B cell (primary cell): ENCODE data around the gene KIAA0408. TPM values are rescaled to one million over a fixed set of nuclear protein-coding genes. Genes with fewer than 3 reads are reported as not detected.
A peak's percentile ranks its signal among the peaks of the same experiment; 100 is the strongest.
"Not testable (repeated sequence)": the region's sequence is repeated elsewhere in the genome, so short reads cannot be mapped to it uniquely, and the experiment has no call there.

ENCODE experiments used
- ATAC-seq: fragments of 200-7000 bp; cut with Tn5 transposase; one replicate; pipeline ENCODE4 v1.10.0; 2021; ENCODE audit warnings: low read depth, mild to moderate bottlenecking, moderate number of reproducible peaks, moderate library complexity
- CTCF ChIA-PET: fragments of 350-600 bp; sonication (Branson Sonifier 250); formaldehyde crosslinking; loops from one replicate; lab custom pipeline; 2021; ENCODE audit warnings: antibody characterized with exemption, inconsistent platforms; lab: Charles Lee
- POLR2A ChIA-PET: fragments of 350-600 bp; sonication (Branson Sonifier 250); formaldehyde crosslinking; loops from one replicate; lab custom pipeline; 2021; ENCODE audit warnings: antibody characterized with exemption; lab: Charles Lee
- DNase-seq: peaks from one replicate; pipeline ENCODE4 v3.0.0; 2013
- H2AFZ ChIP-seq: 2 replicates; pipeline ENCODE4 v1.6.1; 2012; ENCODE audit warnings: mild to moderate bottlenecking, low read depth, low read length; ENCODE audit not compliant: insufficient read depth, poor library complexity, severe bottlenecking
- H3K27ac ChIP-seq, 2 donors: 1 replicate in 1 of 2; 2 replicates in 1 of 2; pipeline ENCODE4 v1.5.1; 2012 to 2013; ENCODE audit warnings: low read length in 2 of 2, mild to moderate bottlenecking in 2 of 2, moderate library complexity in 1 of 2
- H3K27me3 ChIP-seq, 4 experiments: fragments of 200-600 bp in 1 of 4; sonication (generic) in 1 of 4; replicated peaks in 1 of 4; 1 replicate in 2 of 4; 2 replicates in 2 of 4; pipeline versions ENCODE4 v1.6.1 to v1.7.0; 2013 to 2016; ENCODE audit warnings: low read length in 3 of 4, mild to moderate bottlenecking in 2 of 4, mixed read lengths in 1 of 4, moderate library complexity in 1 of 4; ENCODE audit not compliant: insufficient read depth in 4 of 4, control insufficient read depth in 3 of 4; ENCODE audit errors: control extremely low read depth in 1 of 4
- H3K36me3 ChIP-seq, 2 experiments: replicated peaks in 1 of 2; 1 replicate in 1 of 2; 2 replicates in 1 of 2; pipeline versions ENCODE4 v1.6.1 to v1.7.1; 2013; ENCODE audit warnings: low read length in 1 of 2; ENCODE audit not compliant: insufficient read depth in 2 of 2, control insufficient read depth in 1 of 2; ENCODE audit errors: control extremely low read depth in 1 of 2, extremely low read depth in 1 of 2
- H3K4me1 ChIP-seq, 2 donors: fragments of 200-600 bp in 1 of 2; sonication (generic) in 1 of 2; 1 replicate in 1 of 2; 2 replicates in 1 of 2; pipeline versions ENCODE4 v1.5.1 to v1.6.1; 2013 to 2017; ENCODE audit warnings: low read length in 2 of 2; ENCODE audit not compliant: control insufficient read depth in 2 of 2, insufficient read depth in 2 of 2
- H3K4me2 ChIP-seq: replicated peaks from 2 replicates; pipeline ENCODE3; 2012; ENCODE audit warnings: mild to moderate bottlenecking, low read depth, low read length; ENCODE audit not compliant: poor library complexity, severe bottlenecking
- H3K4me3 ChIP-seq, 5 experiments: fragments of 200-600 bp in 1 of 5; sonication (generic) in 1 of 5; 1 replicate in 3 of 5; 2 replicates in 2 of 5; pipeline versions ENCODE4 v1.5.1 to v1.7.0; 2011 to 2016; ENCODE audit warnings: low read length in 4 of 5, mild to moderate bottlenecking in 4 of 5, low read depth in 2 of 5, control low read depth in 1 of 5, moderate library complexity in 1 of 5; ENCODE audit not compliant: insufficient read depth in 1 of 5; ENCODE audit errors: control extremely low read depth in 1 of 5, extremely low read depth in 1 of 5
- H3K79me2 ChIP-seq: fragments of 200-600 bp; sonication (generic); one replicate; pipeline ENCODE4 v1.6.0; 2016; ENCODE audit warnings: low read length; ENCODE audit not compliant: control insufficient read depth, insufficient read depth
- H3K9ac ChIP-seq: fragments of 200-600 bp; sonication (generic); 2 replicates; pipeline ENCODE4 v1.6.1; 2017; ENCODE audit warnings: mild to moderate bottlenecking, low read length, moderate library complexity
- H3K9me3 ChIP-seq, 3 donors: one replicate each; pipeline versions ENCODE4 v1.6.1 to v1.7.1; 2013; ENCODE audit warnings: low read length in 2 of 3; ENCODE audit not compliant: control insufficient read depth in 2 of 3, insufficient read depth in 1 of 3; ENCODE audit errors: control extremely low read depth in 1 of 3
- H4K20me1 ChIP-seq: 2 replicates; pipeline ENCODE4 v1.6.0; 2012; ENCODE audit warnings: mild to moderate bottlenecking, low read length; ENCODE audit not compliant: insufficient read depth, control insufficient read depth, poor library complexity, severe bottlenecking
- H3K27ac Mint-ChIP-seq: one replicate; pipeline ENCODE4 v1.8.0; 2021; ENCODE audit warnings: mixed read lengths
- H3K27me3 Mint-ChIP-seq: one replicate; pipeline ENCODE4 v1.8.0; 2021; ENCODE audit warnings: mixed read lengths
- H3K4me1 Mint-ChIP-seq: one replicate; pipeline ENCODE4 v1.8.0; 2021; ENCODE audit warnings: mixed read lengths
- H3K4me3 Mint-ChIP-seq: one replicate; pipeline ENCODE4 v1.8.0; 2021; ENCODE audit warnings: mixed read lengths
- H3K9me3 Mint-ChIP-seq: one replicate; pipeline ENCODE4 v1.8.0; 2022; ENCODE audit warnings: mixed read lengths; ENCODE audit not compliant: insufficient read depth
- EZH2 ChIP-seq: IDR thresholded peaks from 2 replicates; pipeline ENCODE4 v1.6.1; 2012; ENCODE audit warnings: borderline replicate concordance, low read depth, mild to moderate bottlenecking, moderate library complexity, low read length; ENCODE audit not compliant: insufficient read depth, poor library complexity, severe bottlenecking
- WGBS: methylation state at CpG from one replicate; pipeline ENCODE4 v1.1.5; 2013; ENCODE audit warnings: missing lambda C conversion rate; ENCODE audit not compliant: insufficient coverage; 5-methylcytosine and 5-hydroxymethylcytosine counted together
- intact Hi-C: fragments of 100-400 bp; cut with micrococcal nuclease; formaldehyde crosslinking; loops from one replicate; pipeline ENCODE4 v1.10.0; 2022
- polyA plus RNA-seq: library from polyadenylated mRNA; depleted of rRNA; stranded (reverse); fragments of >200 nt; gene quantifications from 2 replicates; pipeline ENCODE4 v1.2.3, GENCODE V29; 2012
- total RNA-seq, 2 donors: library from RNA; stranded (reverse); fragments of 120-200 nt in 1 of 2; gene quantifications; 1 replicate in 1 of 2; 2 replicates in 1 of 2; pipeline versions ENCODE4 v1.2.3 to v1.2.4, GENCODE V29; 2013 to 2022
- TF ChIP-seq, protein P1 (sequence below): fragments of 200-600 bp; IDR thresholded peaks from one replicate; pipeline ENCODE4 v1.8.0; 2022; ENCODE audit warnings: antibody characterized with exemption, mild to moderate bottlenecking

Gene KIAA0408
- total and polyA plus RNA-seq, 2 donors (not counting 1 experiment from before 2014, with no cell fraction given) = 0.58 to 0.64 TPM

DNA sequence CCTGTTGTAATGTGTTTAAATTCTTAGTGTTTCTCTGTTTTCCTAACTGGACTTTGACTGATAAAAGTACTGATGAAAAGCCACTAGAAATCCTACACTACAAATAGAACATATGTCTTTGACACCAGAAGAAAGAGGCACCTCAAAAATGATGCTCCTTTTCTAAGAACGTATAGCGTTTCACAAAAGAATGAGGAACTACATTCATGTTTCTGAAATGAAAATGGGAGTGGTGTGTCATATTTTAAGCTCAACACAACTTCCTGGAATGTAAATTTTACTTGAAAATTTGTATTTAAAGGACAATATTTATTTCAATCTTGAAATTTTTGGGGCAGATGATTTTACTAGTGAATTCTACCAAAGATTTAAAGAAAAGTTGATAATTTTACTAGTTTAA, 35.3 kb downstream of the KIAA0408 start:
- POLR2A ChIA-PET = interaction anchor here (0.7 kb wide), 1 partner anchor 119 kb away, joined by 5 read pairs; no protein-coding TSS in a partner anchor
- CTCF ChIA-PET = interaction anchor here (1.3 kb wide), 1 partner anchor 9 kb away, joined by 3 read pairs; no protein-coding TSS in a partner anchor
- Histone ChIP-seq H3K4me3 (peak overlapping the region in 1 of 5 experiments; percentile 24), H4K20me1 (no peaks in the 10 kb centered on the region), H3K9ac (peak overlapping the region; percentile 30), H3K4me1 (peaks cover 13 to 17% of the 10 kb centered on the region in 2 donors), H3K27ac (peak overlapping the region; percentile 45 to 83), H3K79me2 (no peaks in the 10 kb centered on the region), H3K36me3 (no peaks in the 10 kb centered on the region), H2AFZ (peak overlapping the region; percentile 79), H3K9me3 (peaks cover 0 to 3% (median 0%) of the 10 kb centered on the region in 3 donors), H3K4me2 (peak overlapping the region; percentile 65), H3K27me3 (no peaks in the 10 kb centered on the region)
- TF ChIP-seq, protein P1, sequence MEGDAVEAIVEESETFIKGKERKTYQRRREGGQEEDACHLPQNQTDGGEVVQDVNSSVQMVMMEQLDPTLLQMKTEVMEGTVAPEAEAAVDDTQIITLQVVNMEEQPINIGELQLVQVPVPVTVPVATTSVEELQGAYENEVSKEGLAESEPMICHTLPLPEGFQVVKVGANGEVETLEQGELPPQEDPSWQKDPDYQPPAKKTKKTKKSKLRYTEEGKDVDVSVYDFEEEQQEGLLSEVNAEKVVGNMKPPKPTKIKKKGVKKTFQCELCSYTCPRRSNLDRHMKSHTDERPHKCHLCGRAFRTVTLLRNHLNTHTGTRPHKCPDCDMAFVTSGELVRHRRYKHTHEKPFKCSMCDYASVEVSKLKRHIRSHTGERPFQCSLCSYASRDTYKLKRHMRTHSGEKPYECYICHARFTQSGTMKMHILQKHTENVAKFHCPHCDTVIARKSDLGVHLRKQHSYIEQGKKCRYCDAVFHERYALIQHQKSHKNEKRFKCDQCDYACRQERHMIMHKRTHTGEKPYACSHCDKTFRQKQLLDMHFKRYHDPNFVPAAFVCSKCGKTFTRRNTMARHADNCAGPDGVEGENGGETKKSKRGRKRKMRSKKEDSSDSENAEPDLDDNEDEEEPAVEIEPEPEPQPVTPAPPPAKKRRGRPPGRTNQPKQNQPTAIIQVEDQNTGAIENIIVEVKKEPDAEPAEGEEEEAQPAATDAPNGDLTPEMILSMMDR = no peak
- no peak for TF ChIP-seq EZH2
- H3K9me3 Mint-ChIP-seq = no peaks in the 10 kb centered on the region
- WGBS = no CpG with 5 or more reads among the region's 2 CpGs
- ATAC-seq = no peak
- peaks cover 21% of the 10 kb centered on the region for H3K4me1 Mint-ChIP-seq
- H3K27me3 Mint-ChIP-seq = peaks cover under 1% of the 10 kb centered on the region
- intact Hi-C loops = no loop called here
- H3K4me3 Mint-ChIP-seq = peak overlapping the region; percentile 17
- no peak for DNase-seq
- peak overlapping the region; percentile 70 for H3K27ac Mint-ChIP-seq

DNA sequence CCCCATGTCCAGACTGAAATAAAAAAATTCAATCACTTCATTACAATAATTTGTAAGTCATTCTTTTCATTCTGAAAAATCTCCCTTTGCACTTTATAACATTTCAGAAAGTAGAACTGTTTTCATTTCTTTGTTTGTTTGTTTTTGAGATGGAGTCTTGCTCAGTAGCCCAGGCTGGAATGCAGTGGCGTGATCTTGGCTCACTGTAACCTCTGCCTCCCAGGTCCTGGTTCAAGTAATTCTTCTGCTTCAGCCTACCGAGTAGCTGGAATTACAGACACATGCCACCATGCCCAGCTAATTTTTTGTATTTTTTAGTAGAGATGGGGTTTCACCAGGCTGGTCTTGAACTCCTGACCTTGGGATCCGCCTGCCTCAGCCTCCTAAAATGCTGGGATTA, 38.0 kb downstream of the KIAA0408 start:
- POLR2A ChIA-PET, H4K20me1 ChIP-seq, H3K4me3 Mint-ChIP-seq, H3K36me3 ChIP-seq, H3K79me2 ChIP-seq, ATAC-seq, H3K9ac ChIP-seq, H3K4me2 ChIP-seq, H3K9me3 ChIP-seq, H3K9me3 Mint-ChIP-seq, H3K27ac Mint-ChIP-seq, H2AFZ ChIP-seq, H3K4me3 ChIP-seq, H3K27me3 ChIP-seq, DNase-seq, H3K27ac ChIP-seq, H3K27me3 Mint-ChIP-seq: not testable (repeated sequence)
- 0% methylated on average over 1 of the region's 3 CpGs for WGBS
- H3K4me1 ChIP-seq = peaks cover 13 to 17% of the 10 kb centered on the region in 2 donors
- H3K4me1 Mint-ChIP-seq = peaks cover 21% of the 10 kb centered on the region
- intact Hi-C loops = loop anchor here (1.0 to 2.0 kb wide), 2 partner anchors 77 to 80 kb away; no protein-coding TSS in a partner anchor
- CTCF ChIA-PET = interaction anchor here (0.6 to 3.2 kb wide), 12 partner anchors 9 to 241 kb away, joined by 3 to 41 read pairs (median 3); partner anchors contain the start of gene ECHDC1
